ENCODE results near the gene HOXD11.

- TF ChIP-seq, protein P1, sequence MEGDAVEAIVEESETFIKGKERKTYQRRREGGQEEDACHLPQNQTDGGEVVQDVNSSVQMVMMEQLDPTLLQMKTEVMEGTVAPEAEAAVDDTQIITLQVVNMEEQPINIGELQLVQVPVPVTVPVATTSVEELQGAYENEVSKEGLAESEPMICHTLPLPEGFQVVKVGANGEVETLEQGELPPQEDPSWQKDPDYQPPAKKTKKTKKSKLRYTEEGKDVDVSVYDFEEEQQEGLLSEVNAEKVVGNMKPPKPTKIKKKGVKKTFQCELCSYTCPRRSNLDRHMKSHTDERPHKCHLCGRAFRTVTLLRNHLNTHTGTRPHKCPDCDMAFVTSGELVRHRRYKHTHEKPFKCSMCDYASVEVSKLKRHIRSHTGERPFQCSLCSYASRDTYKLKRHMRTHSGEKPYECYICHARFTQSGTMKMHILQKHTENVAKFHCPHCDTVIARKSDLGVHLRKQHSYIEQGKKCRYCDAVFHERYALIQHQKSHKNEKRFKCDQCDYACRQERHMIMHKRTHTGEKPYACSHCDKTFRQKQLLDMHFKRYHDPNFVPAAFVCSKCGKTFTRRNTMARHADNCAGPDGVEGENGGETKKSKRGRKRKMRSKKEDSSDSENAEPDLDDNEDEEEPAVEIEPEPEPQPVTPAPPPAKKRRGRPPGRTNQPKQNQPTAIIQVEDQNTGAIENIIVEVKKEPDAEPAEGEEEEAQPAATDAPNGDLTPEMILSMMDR (IDR thresholded peaks at IDR 0.05 in 4 of 5, conservative IDR thresholded peaks at IDR 0.05 in 1 of 5) = no peak
- no peak for TF ChIP-seq POLR2A (IDR thresholded peaks at IDR 0.05)
These were observed 10.2 kb downstream of the HOXD11 start for GRCh38 chr2:176117162-176117822.

All from gastrocnemius medialis (tissue), 4 donors.